Psoas muscle (tissue), 8 donors: Measurements from ENCODE around the gene VWA5A. TPM values are rescaled to one million over a fixed set of nuclear protein-coding genes. Genes with fewer than 3 reads are reported as not detected.

Experiments used
- ATAC-seq, 4 donors: fragments of 200-7000 bp; cut with Tn5 transposase; one replicate each; pipeline ENCODE4 v1.9.1; 2020; ENCODE audit warnings: moderate library complexity in 3 of 4, mild to moderate bottlenecking in 2 of 4
- DNase-seq, 2 donors: peaks; one replicate each; pipeline ENCODE4 v3.0.0-alpha.2; 2020
- H3K27ac ChIP-seq: fragments of 200-600 bp; one replicate; pipeline ENCODE4 v1.8.0; 2022
- H3K27me3 ChIP-seq, 3 donors: fragments of 200-600 bp in 1 of 3; one replicate each; pipeline versions ENCODE4 v1.6.1 to v1.8.0; 2013 to 2022; ENCODE audit warnings: low read length in 2 of 3, mild to moderate bottlenecking in 2 of 3, moderate library complexity in 1 of 3; ENCODE audit not compliant: insufficient read depth in 3 of 3
- H3K36me3 ChIP-seq, 2 donors: fragments of 200-600 bp in 1 of 2; one replicate each; pipeline versions ENCODE4 v1.6.1 to v1.8.0; 2013 to 2022; ENCODE audit warnings: low read depth in 1 of 2, mild to moderate bottlenecking in 1 of 2, moderate library complexity in 1 of 2; ENCODE audit not compliant: insufficient read depth in 1 of 2
- H3K4me1 ChIP-seq: fragments of 200-600 bp; one replicate; pipeline ENCODE4 v1.8.0; 2022
- H3K4me3 ChIP-seq: fragments of 200-600 bp; one replicate; pipeline ENCODE4 v1.8.0; 2022; ENCODE audit warnings: mild to moderate bottlenecking
- H3K9me3 ChIP-seq: fragments of 200-600 bp; one replicate; pipeline ENCODE4 v1.8.0; 2022
- WGBS, 3 donors: extraction: QIAGEN DNeasy Blood & Tissue Kit; methylation state at CpG; one replicate each; pipeline versions ENCODE4 v1.1.6 to v1.1.7; 2013; 5-methylcytosine and 5-hydroxymethylcytosine counted together
- intact Hi-C, 2 donors: fragments of 100-400 bp; cut with DNase I; formaldehyde crosslinking; loops; one replicate each; pipeline versions ENCODE4 v1.11.0 to v1.14.2; 2022
- polyA plus RNA-seq, 3 donors: library from polyadenylated mRNA; stranded (reverse); fragments of 200-250 nt; gene quantifications; one replicate each; pipeline ENCODE4 v1.2.3, GENCODE V29; 2013
- total RNA-seq, 4 donors: library from RNA; stranded (reverse); fragmentation: NEBNext Ultra II Directional in 2 of 4; extraction: Animal tissue kit (Norgen Biotek cat#: 25700) in 2 of 4; gene quantifications; one replicate each; pipeline versions ENCODE4 v1.2.1 to v1.2.4, GENCODE V29; 2021 to 2023
- TF ChIP-seq, protein P1 (sequence below): fragments of 200-600 bp; IDR thresholded peaks from one replicate; pipeline ENCODE4 v1.8.0; 2022; ENCODE audit warnings: antibody characterized with exemption
- donor health status: healthy with polysubstance abuse.
- donor health status: DM: no; HTN: no; CAD: no; lungs with moderate emphysema.
- donor health status: Bipolar disorder and iron deficiency.
- donor health status: healthy.
- donor health status: DM: yes; HTN: yes; CAD: no.
- donor health status: DM: no; HTN: no; CAD: no.
- donor health status: DM: no; HTN: no; CAD: no.
- donor health status: DM: yes; HTN: yes; CAD: no.

The VWA5A gene
- total and polyA plus RNA-seq, 7 donors = 1.2 to 6.7 (median 3.4) TPM

- no peak for ATAC-seq
- 39 to 46% (median 42%) methylated on average over 6 of the region's 6 CpGs for WGBS, 3 donors
- Histone ChIP-seq H3K9me3 (no peaks in the 10 kb centered on the region), H3K36me3 (no peaks in the 10 kb centered on the region), H3K27me3 (no peaks in the 10 kb centered on the region), H3K4me3 (no peak overlapping the region), H3K4me1 (no peaks in the 10 kb centered on the region), H3K27ac (no peak overlapping the region)
- no peak for DNase-seq
- intact Hi-C loops = no loop called here
- TF ChIP-seq, protein P1, sequence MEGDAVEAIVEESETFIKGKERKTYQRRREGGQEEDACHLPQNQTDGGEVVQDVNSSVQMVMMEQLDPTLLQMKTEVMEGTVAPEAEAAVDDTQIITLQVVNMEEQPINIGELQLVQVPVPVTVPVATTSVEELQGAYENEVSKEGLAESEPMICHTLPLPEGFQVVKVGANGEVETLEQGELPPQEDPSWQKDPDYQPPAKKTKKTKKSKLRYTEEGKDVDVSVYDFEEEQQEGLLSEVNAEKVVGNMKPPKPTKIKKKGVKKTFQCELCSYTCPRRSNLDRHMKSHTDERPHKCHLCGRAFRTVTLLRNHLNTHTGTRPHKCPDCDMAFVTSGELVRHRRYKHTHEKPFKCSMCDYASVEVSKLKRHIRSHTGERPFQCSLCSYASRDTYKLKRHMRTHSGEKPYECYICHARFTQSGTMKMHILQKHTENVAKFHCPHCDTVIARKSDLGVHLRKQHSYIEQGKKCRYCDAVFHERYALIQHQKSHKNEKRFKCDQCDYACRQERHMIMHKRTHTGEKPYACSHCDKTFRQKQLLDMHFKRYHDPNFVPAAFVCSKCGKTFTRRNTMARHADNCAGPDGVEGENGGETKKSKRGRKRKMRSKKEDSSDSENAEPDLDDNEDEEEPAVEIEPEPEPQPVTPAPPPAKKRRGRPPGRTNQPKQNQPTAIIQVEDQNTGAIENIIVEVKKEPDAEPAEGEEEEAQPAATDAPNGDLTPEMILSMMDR = no peak
Measured at GRCh38 chr11:124172101-124172500, 56.9 kb downstream of the VWA5A start.

GRCh38 chr11:124172599-124172998 is 57.3 kb downstream of the VWA5A start:
- ATAC-seq (no peak), DNase-seq (no peak)
- 92 to 98% (median 95%) methylated on average over 1 of the region's 1 CpG for WGBS, 3 donors
- no peaks in the 10 kb centered on the region for H3K27me3 ChIP-seq
- TF ChIP-seq, protein P1 = no peak
- intact Hi-C loops = no loop called here
- no peak overlapping the region for H3K27ac ChIP-seq
- H3K9me3 ChIP-seq = no peaks in the 10 kb centered on the region
- H3K4me3 ChIP-seq = no peak overlapping the region
- H3K36me3 ChIP-seq = no peaks in the 10 kb centered on the region
- H3K4me1 ChIP-seq = no peaks in the 10 kb centered on the region

GRCh38 chr11:124174001-124174583 is 58.8 kb downstream of the VWA5A start:
- DNase-seq (no peak), ATAC-seq (no peak)
- Histone ChIP-seq H3K4me1 (no peaks in the 10 kb centered on the region), H3K36me3 (no peaks in the 10 kb centered on the region), H3K27me3 (no peaks in the 10 kb centered on the region), H3K9me3 (no peaks in the 10 kb centered on the region), H3K27ac (no peak overlapping the region), H3K4me3 (no peak overlapping the region)
- intact Hi-C loops = no loop called here
- WGBS, 3 donors = 17 to 22% (median 21%) methylated on average over 4 of the region's 4 CpGs
- TF ChIP-seq, protein P1 = no peak

DNA sequence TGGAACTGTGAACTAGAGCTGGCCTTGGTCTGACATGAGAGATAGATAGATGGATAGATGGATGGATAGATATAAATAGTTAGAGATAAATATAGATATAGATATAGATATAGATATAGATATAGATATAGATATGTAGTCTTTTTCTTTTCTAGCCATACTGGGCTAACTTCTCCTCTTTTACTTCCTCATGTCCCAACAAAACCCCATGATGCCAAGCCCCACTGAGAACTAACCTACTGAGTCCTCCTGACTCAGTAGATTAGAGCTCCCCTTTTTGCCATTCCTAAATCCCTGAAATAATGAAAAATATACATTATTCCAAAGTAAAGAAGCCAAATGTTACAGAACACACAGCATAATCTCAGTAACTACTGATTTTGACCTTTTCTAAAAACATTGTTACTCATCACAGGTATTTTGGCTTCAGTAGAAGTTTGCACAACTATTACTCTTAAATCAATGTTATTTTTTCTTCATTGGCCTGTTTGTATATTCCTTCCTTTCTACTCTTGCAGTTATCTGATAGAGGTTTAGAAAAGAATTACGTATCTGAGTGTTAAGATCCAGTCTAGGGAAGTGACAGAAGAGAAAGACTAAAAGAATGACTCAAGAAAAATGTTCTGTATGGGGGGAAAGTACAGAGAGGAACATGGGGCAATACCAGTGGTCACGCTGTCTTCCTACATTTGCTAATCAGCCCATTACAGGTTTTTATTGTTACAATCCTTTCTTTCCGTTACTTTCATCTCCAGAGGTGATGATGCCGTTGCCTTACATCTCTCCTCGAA is 61.9 kb downstream of the VWA5A start:
- H3K27ac ChIP-seq = no peak overlapping the region
- 77 to 84% (median 81%) methylated on average over 5 of the region's 5 CpGs for WGBS, 3 donors
- intact Hi-C loops = no loop called here
- no peaks in the 10 kb centered on the region for H3K4me1 ChIP-seq
- no peaks in the 10 kb centered on the region for H3K27me3 ChIP-seq
- H3K36me3 ChIP-seq = no peaks in the 10 kb centered on the region
- no peak for DNase-seq
- TF ChIP-seq, protein P1 = no peak
- no peak overlapping the region for H3K4me3 ChIP-seq
- no peak for ATAC-seq
- no peaks in the 10 kb centered on the region for H3K9me3 ChIP-seq
